Suprapubic skin (tissue), 4 donors: ENCODE measurements around the gene SRXN1. TPM values are rescaled to one million over a fixed set of nuclear protein-coding genes. Genes with fewer than 3 reads are reported as not detected.
A peak's percentile ranks its signal among the peaks of the same experiment; 100 is the strongest.

Experiments used
- DNase-seq, 2 donors: peaks; one replicate each; pipeline ENCODE4 v3.0.0-alpha.2; 2019; ENCODE audit warnings: low spot score in 2 of 2
- H3K27ac ChIP-seq: fragments of 200-600 bp; sonication (generic); one replicate; pipeline ENCODE4 v1.5.1; 2019
- H3K27me3 ChIP-seq: fragments of 200-600 bp; sonication (generic); one replicate; pipeline ENCODE4 v1.5.1; 2019
- H3K36me3 ChIP-seq: fragments of 200-600 bp; sonication (generic); one replicate; pipeline ENCODE4 v1.5.1; 2019
- H3K4me1 ChIP-seq: fragments of 200-600 bp; sonication (generic); one replicate; pipeline ENCODE4 v1.5.1; 2019
- H3K4me3 ChIP-seq: fragments of 200-600 bp; sonication (generic); one replicate; pipeline ENCODE4 v1.5.1; 2019; ENCODE audit warnings: mild to moderate bottlenecking
- H3K9me3 ChIP-seq: fragments of 200-600 bp; sonication (generic); one replicate; pipeline ENCODE4 v1.5.1; 2019
- EP300 ChIP-seq: sonication (generic); formaldehyde crosslinking; IDR thresholded peaks from one replicate; pipeline ENCODE4 v1.6.1; 2017; ENCODE audit warnings: antibody characterized with exemption
- POLR2A ChIP-seq, 2 donors: fragments of 450-650 bp; IDR thresholded peaks; one replicate each; pipeline ENCODE4 v1.6.1; 2017; ENCODE audit warnings: antibody characterized with exemption in 2 of 2, mild to moderate bottlenecking in 2 of 2, moderate library complexity in 2 of 2
- POLR2AphosphoS5 ChIP-seq, 3 donors: sonication (generic); formaldehyde crosslinking; IDR thresholded peaks; one replicate each; pipeline ENCODE4 v1.6.1; 2017; ENCODE audit warnings: antibody characterized with exemption in 3 of 3
- WGBS: methylation state at CpG from one replicate; pipeline ENCODE4 v1.1.5; 2018; 5-methylcytosine and 5-hydroxymethylcytosine counted together
- total RNA-seq, 4 donors: library from RNA; depleted of rRNA; stranded (reverse); fragments of >200 nt; gene quantifications; one replicate each; pipeline ENCODE4 v1.1.0, GENCODE V29; 2016
- TF ChIP-seq, protein P1 (sequence below), 2 donors: fragments of 200-600 bp in 1 of 2; fragments of 450-650 bp in 1 of 2; sonication (generic) in 1 of 2; IDR thresholded peaks; one replicate each; pipeline ENCODE4 v1.5.1; 2016 to 2019; ENCODE audit warnings: antibody characterized with exemption in 2 of 2, mild to moderate bottlenecking in 1 of 2, moderate library complexity in 1 of 2

The SRXN1 gene
- total RNA-seq, 4 donors from 2014 or later = 7.8 to 27.7 (median 21.0) TPM

DNA sequence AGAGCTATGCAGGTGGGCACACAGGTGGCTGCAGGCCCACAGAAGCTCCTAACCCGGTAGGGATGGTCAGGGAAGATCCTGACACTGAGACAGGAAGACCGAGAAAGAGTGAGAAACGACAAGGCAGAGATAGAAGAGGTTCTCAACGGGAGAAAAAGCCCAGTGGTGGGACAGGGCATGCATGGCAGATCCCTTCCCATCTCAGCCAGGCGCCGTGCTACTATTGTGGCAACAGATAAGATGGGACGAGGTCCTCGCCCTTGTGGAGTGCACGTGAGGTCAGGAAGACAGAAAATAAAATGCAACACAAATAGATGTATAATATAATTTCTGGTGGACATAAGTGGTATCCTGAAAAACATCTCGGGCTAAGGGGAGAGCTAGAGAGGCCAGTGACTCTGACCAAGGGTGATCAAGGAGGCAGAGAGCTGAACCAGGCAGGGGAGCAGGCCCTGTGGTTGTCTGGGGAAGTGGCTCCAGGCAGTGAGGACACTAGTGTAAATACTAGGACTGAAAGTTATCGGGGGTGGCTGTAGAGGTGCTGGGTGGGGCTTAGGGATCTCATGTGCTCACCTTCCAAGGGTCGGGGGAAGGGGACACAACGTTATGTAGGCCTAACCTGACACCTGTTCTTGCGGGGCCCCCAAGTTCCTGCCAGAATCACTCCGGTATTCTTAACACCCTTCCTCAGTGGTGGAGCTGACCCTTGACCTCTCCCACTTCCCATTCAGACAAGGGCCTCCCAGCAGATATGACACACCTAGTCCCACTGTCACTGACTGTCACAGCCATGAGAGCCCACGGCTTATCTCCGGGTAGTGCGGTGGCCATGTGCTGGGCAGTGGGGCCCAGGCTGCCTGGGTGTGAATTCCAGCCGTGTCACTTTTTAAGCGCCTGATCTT lies 1.0 kb downstream of the SRXN1 start:
- H3K9me3 ChIP-seq = no peaks in the 10 kb centered on the region
- peaks cover 30% of the 10 kb centered on the region for H3K36me3 ChIP-seq
- H3K4me3 ChIP-seq = peak overlapping the region; percentile 71
- H3K4me1 ChIP-seq = peaks cover 23% of the 10 kb centered on the region
- TF ChIP-seq POLR2AphosphoS5 (IDR thresholded peaks at IDR 0.05) (no peak), POLR2A (IDR thresholded peaks at IDR 0.05) (no peak), EP300 (no peak)
- TF ChIP-seq, protein P1, sequence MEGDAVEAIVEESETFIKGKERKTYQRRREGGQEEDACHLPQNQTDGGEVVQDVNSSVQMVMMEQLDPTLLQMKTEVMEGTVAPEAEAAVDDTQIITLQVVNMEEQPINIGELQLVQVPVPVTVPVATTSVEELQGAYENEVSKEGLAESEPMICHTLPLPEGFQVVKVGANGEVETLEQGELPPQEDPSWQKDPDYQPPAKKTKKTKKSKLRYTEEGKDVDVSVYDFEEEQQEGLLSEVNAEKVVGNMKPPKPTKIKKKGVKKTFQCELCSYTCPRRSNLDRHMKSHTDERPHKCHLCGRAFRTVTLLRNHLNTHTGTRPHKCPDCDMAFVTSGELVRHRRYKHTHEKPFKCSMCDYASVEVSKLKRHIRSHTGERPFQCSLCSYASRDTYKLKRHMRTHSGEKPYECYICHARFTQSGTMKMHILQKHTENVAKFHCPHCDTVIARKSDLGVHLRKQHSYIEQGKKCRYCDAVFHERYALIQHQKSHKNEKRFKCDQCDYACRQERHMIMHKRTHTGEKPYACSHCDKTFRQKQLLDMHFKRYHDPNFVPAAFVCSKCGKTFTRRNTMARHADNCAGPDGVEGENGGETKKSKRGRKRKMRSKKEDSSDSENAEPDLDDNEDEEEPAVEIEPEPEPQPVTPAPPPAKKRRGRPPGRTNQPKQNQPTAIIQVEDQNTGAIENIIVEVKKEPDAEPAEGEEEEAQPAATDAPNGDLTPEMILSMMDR (IDR thresholded peaks at IDR 0.05) = no peak
- H3K27ac ChIP-seq = peak overlapping the region; percentile 75
- DNase-seq = no peak
- H3K27me3 ChIP-seq = no peaks in the 10 kb centered on the region
- 68% methylated on average over 20 of the region's 20 CpGs for WGBS

DNA sequence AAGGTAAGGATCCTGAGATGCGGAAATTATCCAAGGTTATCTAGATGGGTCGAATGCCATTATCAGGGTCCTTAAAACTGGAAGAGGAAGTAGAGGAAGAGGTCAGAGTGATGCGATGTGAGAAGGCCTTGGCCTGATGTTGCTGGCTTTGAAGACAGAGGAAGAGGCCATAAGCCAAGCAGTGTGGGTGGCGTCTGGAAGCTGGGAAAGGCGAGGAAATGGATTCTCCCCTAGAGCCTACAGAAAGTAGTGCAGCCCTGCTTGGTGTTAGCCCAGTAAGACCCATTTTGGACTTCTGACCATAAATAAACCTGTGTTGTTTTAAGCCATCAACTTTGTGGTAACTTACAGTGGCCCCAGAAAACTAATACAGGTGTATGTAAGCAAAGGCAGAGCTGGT lies 2.0 kb downstream of the SRXN1 start:
- H3K36me3 ChIP-seq = peaks cover 30% of the 10 kb centered on the region
- DNase-seq = no peak
- no peak overlapping the region for H3K27ac ChIP-seq
- WGBS = 73% methylated on average over 5 of the region's 5 CpGs
- no peaks in the 10 kb centered on the region for H3K9me3 ChIP-seq
- no peak overlapping the region for H3K4me3 ChIP-seq
- peaks cover 23% of the 10 kb centered on the region for H3K4me1 ChIP-seq
- H3K27me3 ChIP-seq = no peaks in the 10 kb centered on the region
- no peak for TF ChIP-seq EP300
- TF ChIP-seq, protein P1 (IDR thresholded peaks at IDR 0.05) = no peak
- TF ChIP-seq POLR2A (IDR thresholded peaks at IDR 0.05) = no peak
- no peak for TF ChIP-seq POLR2AphosphoS5 (IDR thresholded peaks at IDR 0.05)

DNA sequence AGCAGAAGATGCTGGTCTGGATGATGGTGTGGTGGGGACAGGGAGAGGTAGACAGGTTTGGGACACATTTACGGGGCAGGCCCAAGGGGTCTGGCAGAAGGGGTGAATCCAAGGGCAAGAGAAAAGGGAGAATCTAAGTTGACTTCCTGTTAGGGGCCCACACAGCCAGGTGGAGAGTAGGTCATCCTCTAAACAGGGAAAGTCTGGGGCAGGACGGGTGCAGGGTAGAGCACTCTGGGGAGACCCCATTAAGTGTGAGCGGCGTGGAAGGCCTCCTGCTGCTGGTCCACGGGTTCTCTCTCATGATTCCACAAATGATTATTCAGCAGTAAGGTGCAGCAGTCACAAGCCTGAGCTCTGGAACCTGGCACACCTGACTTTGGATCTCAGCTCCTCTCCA lies 2.7 kb downstream of the SRXN1 start:
- no peak for TF ChIP-seq EP300
- no peak for TF ChIP-seq POLR2AphosphoS5 (IDR thresholded peaks at IDR 0.05)
- TF ChIP-seq, protein P1 (IDR thresholded peaks at IDR 0.05) = no peak
- TF ChIP-seq POLR2A (IDR thresholded peaks at IDR 0.05) = no peak
- no peak overlapping the region for H3K4me3 ChIP-seq
- H3K27ac ChIP-seq = no peak overlapping the region
- 83% methylated on average over 4 of the region's 5 CpGs for WGBS
- no peaks in the 10 kb centered on the region for H3K9me3 ChIP-seq
- H3K27me3 ChIP-seq = no peaks in the 10 kb centered on the region
- H3K4me1 ChIP-seq = peaks cover 23% of the 10 kb centered on the region
- H3K36me3 ChIP-seq = peaks cover 30% of the 10 kb centered on the region
- no peak for DNase-seq

DNA sequence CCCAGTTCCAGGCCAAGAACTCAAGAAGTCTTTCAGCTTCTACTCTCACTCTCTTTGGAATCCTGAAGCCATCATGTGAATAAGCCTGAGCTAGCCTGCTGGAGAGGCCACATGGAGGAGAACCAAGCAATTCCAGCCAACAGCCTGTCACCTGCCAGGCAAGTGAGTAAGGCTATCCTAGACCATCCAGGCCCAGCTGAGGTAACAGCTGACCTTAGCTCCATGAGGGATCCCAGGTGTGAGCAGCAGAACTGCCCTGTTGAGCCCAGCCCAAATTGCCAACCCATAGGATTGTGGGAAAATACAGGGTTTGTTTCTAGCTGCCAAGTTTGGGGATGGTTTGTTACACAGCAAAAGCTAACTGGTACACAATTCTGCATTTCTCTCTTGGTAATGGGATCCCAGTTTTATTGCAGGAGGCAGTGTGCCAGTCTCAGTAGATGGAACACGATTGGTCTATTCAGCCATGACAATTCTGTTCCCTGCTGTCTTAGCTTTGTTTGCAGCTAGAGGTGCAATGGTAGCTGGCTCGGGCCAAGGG lies 5.5 kb downstream of the SRXN1 start:
- H3K27me3 ChIP-seq = peaks cover 6% of the 10 kb centered on the region
- WGBS = 83% methylated on average over 2 of the region's 2 CpGs
- no peak for TF ChIP-seq POLR2A (IDR thresholded peaks at IDR 0.05)
- TF ChIP-seq POLR2AphosphoS5 (IDR thresholded peaks at IDR 0.05) = no peak
- TF ChIP-seq, protein P1 (IDR thresholded peaks at IDR 0.05) = no peak
- no peak for TF ChIP-seq EP300

DNA sequence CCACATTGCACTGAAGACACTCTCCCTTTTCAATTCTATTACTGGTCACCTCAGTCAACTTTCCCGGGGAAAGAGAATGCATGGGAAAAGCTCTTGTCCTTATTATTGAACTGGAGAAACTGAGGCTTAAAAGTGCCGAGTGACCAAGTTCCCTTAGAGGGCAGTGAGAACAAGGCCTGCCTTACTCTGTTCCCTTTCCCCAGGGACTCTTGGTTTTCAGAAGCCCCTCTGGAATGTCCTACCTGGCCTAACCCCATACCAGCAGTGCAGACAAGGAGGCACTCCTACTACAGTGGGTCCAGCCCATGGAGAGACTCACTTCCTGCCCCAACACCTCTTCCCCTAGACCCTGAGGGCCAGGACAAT lies 6.1 kb downstream of the SRXN1 start:
- DNase-seq = no peak
- Histone ChIP-seq H3K4me1 (peaks cover 8% of the 10 kb centered on the region), H3K9me3 (no peaks in the 10 kb centered on the region), H3K4me3 (no peak overlapping the region), H3K36me3 (peaks cover 30% of the 10 kb centered on the region), H3K27me3 (peaks cover 9% of the 10 kb centered on the region), H3K27ac (no peak overlapping the region)
- TF ChIP-seq EP300 (no peak), POLR2AphosphoS5 (IDR thresholded peaks at IDR 0.05) (no peak), POLR2A (IDR thresholded peaks at IDR 0.05) (no peak)
- TF ChIP-seq, protein P1 (IDR thresholded peaks at IDR 0.05) = no peak
- 91% methylated on average over 2 of the region's 2 CpGs for WGBS

More for the DNA sequence above, 5.5 kb downstream of the SRXN1 start:
- no peak overlapping the region for H3K4me3 ChIP-seq
- no peak for DNase-seq
- H3K4me1 ChIP-seq = peaks cover 11% of the 10 kb centered on the region
- H3K9me3 ChIP-seq = no peaks in the 10 kb centered on the region
- H3K27ac ChIP-seq = no peak overlapping the region
- H3K36me3 ChIP-seq = peaks cover 30% of the 10 kb centered on the region
